H9 (cell line): ENCODE data around the gene PODNL1. TPM values are rescaled to one million over a fixed set of nuclear protein-coding genes. Genes with fewer than 3 reads are reported as not detected.
A peak's percentile ranks its signal among the peaks of the same experiment; 100 is the strongest.

Source experiments
- DNase-seq: peaks from one replicate; pipeline ENCODE4 v3.0.0-alpha.2; 2017
- H2AFZ ChIP-seq: one replicate; pipeline ENCODE4 v1.6.1; 2013; ENCODE audit warnings: mild to moderate bottlenecking, low read length, control low read depth, moderate library complexity
- H2AK5ac ChIP-seq: 2 replicates; pipeline ENCODE4 v1.6.1; 2013; ENCODE audit warnings: low read length, control low read depth, mixed read lengths; ENCODE audit not compliant: insufficient read length
- H2BK120ac ChIP-seq: one replicate; pipeline ENCODE4 v1.6.1; 2013; ENCODE audit warnings: low read depth, mild to moderate bottlenecking, low read length, control low read depth, inconsistent platforms; ENCODE audit not compliant: poor library complexity, severe bottlenecking
- H2BK12ac ChIP-seq: 2 replicates; pipeline ENCODE4 v1.6.1; 2013; ENCODE audit warnings: low read length, control low read depth, mixed read lengths, low read depth; ENCODE audit not compliant: insufficient read length
- H2BK15ac ChIP-seq: 2 replicates; pipeline ENCODE4 v1.6.1; 2013; ENCODE audit warnings: low read depth, low read length, control low read depth
- H2BK20ac ChIP-seq: one replicate; pipeline ENCODE4 v1.6.1; 2013; ENCODE audit warnings: low read depth, mild to moderate bottlenecking, low read length, control low read depth, inconsistent platforms; ENCODE audit not compliant: poor library complexity, severe bottlenecking
- H2BK5ac ChIP-seq: 2 replicates; pipeline ENCODE4 v1.6.1; 2013; ENCODE audit warnings: low read length, control low read depth, mixed read lengths; ENCODE audit not compliant: insufficient read length
- H3K14ac ChIP-seq: 2 replicates; pipeline ENCODE4 v1.6.1; 2013; ENCODE audit warnings: low read length, control low read depth; ENCODE audit not compliant: insufficient read depth
- H3K18ac ChIP-seq: 2 replicates; pipeline ENCODE4 v1.6.1; 2013; ENCODE audit warnings: low read depth, mild to moderate bottlenecking, mixed read lengths, low read length, control low read depth; ENCODE audit not compliant: insufficient read length
- H3K23ac ChIP-seq: 2 replicates; pipeline ENCODE4 v1.6.1; 2013; ENCODE audit warnings: low read length, control low read depth, mixed read lengths, low read depth; ENCODE audit not compliant: insufficient read length
- H3K23me2 ChIP-seq: 2 replicates; pipeline ENCODE4 v1.6.1; 2013; ENCODE audit warnings: low read depth, mild to moderate bottlenecking, mixed read lengths, low read length, control low read depth; ENCODE audit not compliant: insufficient read length, poor library complexity, severe bottlenecking
- H3K27ac ChIP-seq: 2 replicates; pipeline ENCODE4 v1.5.1; 2013; ENCODE audit warnings: low read length, control low read depth, mixed read lengths, low read depth; ENCODE audit not compliant: insufficient read length
- H3K27me3 ChIP-seq: 2 replicates; pipeline ENCODE4 v1.6.1; 2013; ENCODE audit warnings: low read length, control low read depth, inconsistent platforms; ENCODE audit not compliant: insufficient read depth
- H3K4ac ChIP-seq: 2 replicates; pipeline ENCODE4 v1.6.1; 2013; ENCODE audit warnings: low read depth, mild to moderate bottlenecking, control low read depth, inconsistent platforms, low read length, moderate library complexity
- H3K4me1 ChIP-seq: 2 replicates; pipeline ENCODE4 v1.6.1; 2013; ENCODE audit warnings: low read length, control low read depth, inconsistent platforms; ENCODE audit not compliant: insufficient read depth
- H3K4me2 ChIP-seq: 2 replicates; pipeline ENCODE4 v1.6.1; 2013; ENCODE audit warnings: low read length, control low read depth, mixed read lengths; ENCODE audit not compliant: insufficient read length, insufficient read depth
- H3K56ac ChIP-seq: 2 replicates; pipeline ENCODE4 v1.6.1; 2013; ENCODE audit warnings: low read depth, mild to moderate bottlenecking, mixed read lengths, low read length, control low read depth; ENCODE audit not compliant: insufficient read length
- H3K79me1 ChIP-seq: 2 replicates; pipeline ENCODE4 v1.6.1; 2013; ENCODE audit warnings: low read depth, mild to moderate bottlenecking, moderate library complexity, low read length, control low read depth, inconsistent platforms; ENCODE audit not compliant: insufficient read depth, poor library complexity, severe bottlenecking
- H3K79me2 ChIP-seq: 2 replicates; pipeline ENCODE4 v1.6.1; 2013; ENCODE audit warnings: low read length, control low read depth, inconsistent platforms; ENCODE audit not compliant: insufficient read depth
- H3K9ac ChIP-seq: 2 replicates; pipeline ENCODE4 v1.6.1; 2013; ENCODE audit warnings: low read length, control low read depth, mixed read lengths; ENCODE audit not compliant: insufficient read length; ENCODE audit errors: extremely low read depth
- H3K9me3 ChIP-seq: one replicate; pipeline ENCODE4 v1.6.1; 2013; ENCODE audit warnings: low read depth, low read length, inconsistent platforms; ENCODE audit not compliant: control insufficient read depth
- H3T11ph ChIP-seq: one replicate; pipeline ENCODE4 v1.6.1; 2013; ENCODE audit warnings: mild to moderate bottlenecking, low read length, control low read depth, inconsistent platforms
- H4K20me1 ChIP-seq: one replicate; pipeline ENCODE4 v1.6.1; 2013; ENCODE audit not compliant: control insufficient read depth, insufficient read length, insufficient read depth
- H4K5ac ChIP-seq: 2 replicates; pipeline ENCODE4 v1.6.1; 2013; ENCODE audit warnings: low read depth, mild to moderate bottlenecking, mixed read lengths, low read length, control low read depth; ENCODE audit not compliant: insufficient read length
- H4K8ac ChIP-seq: replicated peaks from 2 replicates; pipeline ENCODE4 v1.6.1; 2013; ENCODE audit warnings: low read length, control low read depth, mixed read lengths, low read depth; ENCODE audit not compliant: insufficient read length
- H4K91ac ChIP-seq: 2 replicates; pipeline ENCODE4 v1.6.1; 2013; ENCODE audit warnings: low read depth, mild to moderate bottlenecking, moderate library complexity, mixed read lengths, low read length, control low read depth; ENCODE audit not compliant: insufficient read length
- H3K27ac Mint-ChIP-seq, 3 experiments: 2 replicates in 2 of 3; 3 replicates in 1 of 3; pipeline ENCODE4 v1.8.0; 2020 to 2021; ENCODE audit warnings: mixed read lengths in 3 of 3, mild to moderate bottlenecking in 1 of 3, moderate library complexity in 1 of 3
- H3K27me3 Mint-ChIP-seq: 2 replicates; pipeline ENCODE4 v1.8.0; 2021; ENCODE audit warnings: low read depth, mild to moderate bottlenecking, moderate library complexity, mixed read lengths
- H3K36me3 Mint-ChIP-seq, 3 experiments: 2 replicates in 2 of 3; 3 replicates in 1 of 3; pipeline ENCODE4 v1.8.0; 2020 to 2021; ENCODE audit warnings: low read depth in 3 of 3, mixed read lengths in 3 of 3; ENCODE audit not compliant: insufficient read depth in 1 of 3
- H3K4me1 Mint-ChIP-seq, 2 experiments: 2 replicates each; pipeline ENCODE4 v1.8.0; 2020; ENCODE audit warnings: mixed read lengths in 2 of 2
- H3K4me3 Mint-ChIP-seq, 2 experiments: 2 replicates in 1 of 2; 3 replicates in 1 of 2; pipeline ENCODE4 v1.8.0; 2020 to 2021; ENCODE audit warnings: mild to moderate bottlenecking in 2 of 2, mixed read lengths in 2 of 2, moderate library complexity in 1 of 2
- H3K9me3 Mint-ChIP-seq, 2 experiments: 2 replicates in 1 of 2; 3 replicates in 1 of 2; pipeline ENCODE4 v1.8.0; 2020; ENCODE audit warnings: mild to moderate bottlenecking in 2 of 2, mixed read lengths in 2 of 2, moderate library complexity in 1 of 2
- WGBS: extraction: QIAGEN DNeasy Blood & Tissue Kit; methylation state at CpG from one replicate; pipeline ENCODE4 v1.1.7; 2013; ENCODE audit warnings: missing lambda C conversion rate, low lambda C conversion rate, mixed read lengths; ENCODE audit not compliant: insufficient read length; ENCODE audit errors: extremely low coverage; 5-methylcytosine and 5-hydroxymethylcytosine counted together
- total RNA-seq: library from RNA; stranded (reverse); gene quantifications from 2 replicates; pipeline ENCODE4 v1.2.1, GENCODE V29; 2021
- TF ChIP-seq, protein P1 (sequence below): fragments of 200-600 bp; sonication (generic); conservative IDR thresholded peaks from 3 replicates; pipeline ENCODE4 v1.8.0; 2021; ENCODE audit warnings: antibody characterized with exemption, mild to moderate bottlenecking

PODNL1 gene
- total RNA-seq, 1 experiment from 2014 or later, result 0.68 TPM

GRCh38 chr19:13968999-13969398 lies 30.8 kb upstream of the PODNL1 start:
- Histone ChIP-seq H4K8ac (no peak overlapping the region), H3K27ac (no peak overlapping the region), H3K14ac (no peak overlapping the region), H3T11ph (no peak overlapping the region), H4K20me1 (no peaks in the 10 kb centered on the region), H2BK20ac (no peak overlapping the region), H2AFZ (no peak overlapping the region), H3K4me2 (no peak overlapping the region), H3K4ac (no peak overlapping the region), H4K91ac (no peak overlapping the region), H3K23me2 (no peaks in the 10 kb centered on the region), H3K56ac (no peak overlapping the region), H2BK120ac (no peak overlapping the region), H3K9me3 (no peaks in the 10 kb centered on the region), H2BK5ac (no peak overlapping the region), H3K18ac (no peak overlapping the region), H3K79me1 (no peaks in the 10 kb centered on the region), H3K4me1 (no peaks in the 10 kb centered on the region), H3K9ac (no peak overlapping the region), H2BK15ac (no peak overlapping the region), H4K5ac (no peak overlapping the region), H3K23ac (no peak overlapping the region), H3K79me2 (no peaks in the 10 kb centered on the region), H2AK5ac (no peak overlapping the region), H3K27me3 (no peaks in the 10 kb centered on the region), H2BK12ac (no peak overlapping the region)
- Mint-ChIP-seq H3K27ac (peak overlapping the region in 2 of 3 experiments; percentile 2 to 12; a peak in 2 of 7 replicates), H3K27me3 (no peaks in the 10 kb centered on the region), H3K4me1 (peaks cover 2% of the 10 kb centered on the region in 2 experiments), H3K4me3 (no peak overlapping the region), H3K9me3 (no peaks in the 10 kb centered on the region), H3K36me3 (peaks cover 14 to 55% (median 25%) of the 10 kb centered on the region in 3 experiments; a peak in 6 of 7 replicates)
- DNase-seq, result no peak
- TF ChIP-seq, protein P1, sequence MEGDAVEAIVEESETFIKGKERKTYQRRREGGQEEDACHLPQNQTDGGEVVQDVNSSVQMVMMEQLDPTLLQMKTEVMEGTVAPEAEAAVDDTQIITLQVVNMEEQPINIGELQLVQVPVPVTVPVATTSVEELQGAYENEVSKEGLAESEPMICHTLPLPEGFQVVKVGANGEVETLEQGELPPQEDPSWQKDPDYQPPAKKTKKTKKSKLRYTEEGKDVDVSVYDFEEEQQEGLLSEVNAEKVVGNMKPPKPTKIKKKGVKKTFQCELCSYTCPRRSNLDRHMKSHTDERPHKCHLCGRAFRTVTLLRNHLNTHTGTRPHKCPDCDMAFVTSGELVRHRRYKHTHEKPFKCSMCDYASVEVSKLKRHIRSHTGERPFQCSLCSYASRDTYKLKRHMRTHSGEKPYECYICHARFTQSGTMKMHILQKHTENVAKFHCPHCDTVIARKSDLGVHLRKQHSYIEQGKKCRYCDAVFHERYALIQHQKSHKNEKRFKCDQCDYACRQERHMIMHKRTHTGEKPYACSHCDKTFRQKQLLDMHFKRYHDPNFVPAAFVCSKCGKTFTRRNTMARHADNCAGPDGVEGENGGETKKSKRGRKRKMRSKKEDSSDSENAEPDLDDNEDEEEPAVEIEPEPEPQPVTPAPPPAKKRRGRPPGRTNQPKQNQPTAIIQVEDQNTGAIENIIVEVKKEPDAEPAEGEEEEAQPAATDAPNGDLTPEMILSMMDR, result no peak
- WGBS, result no CpG with 5 or more reads among the region's 18 CpGs
